DND-41 (cell line): ENCODE measurements around the gene PCDHGA12.

Experiments used
- ATAC-seq: fragments of 200-7000 bp; cut with Tn5 transposase; 3 replicates; pipeline ENCODE4 v1.9.1; 2021; ENCODE audit warnings: low read depth; ENCODE audit not compliant: insufficient read depth
- DNase-seq: peaks from one replicate; pipeline ENCODE4 v3.0.0-alpha.2; 2020
- H2AFZ ChIP-seq: 2 replicates; pipeline ENCODE4 v1.6.0; 2012; ENCODE audit warnings: low read depth, low read length
- H3K27ac ChIP-seq: 2 replicates; pipeline ENCODE4 v1.5.1; 2012; ENCODE audit warnings: low read length, inconsistent platforms
- H3K27me3 ChIP-seq: fragments of 200-600 bp; sonication (generic); 2 replicates; pipeline ENCODE4 v1.6.0; 2012; ENCODE audit warnings: low read length, mild to moderate bottlenecking, inconsistent platforms; ENCODE audit not compliant: insufficient read depth, poor library complexity
- H3K36me3 ChIP-seq: 2 replicates; pipeline ENCODE4 v1.5.1; 2012; ENCODE audit warnings: low read length, inconsistent platforms; ENCODE audit not compliant: insufficient read depth
- H3K4me1 ChIP-seq: 2 replicates; pipeline ENCODE4 v1.5.1; 2012; ENCODE audit warnings: mild to moderate bottlenecking, low read length; ENCODE audit not compliant: insufficient read depth
- H3K4me2 ChIP-seq: 2 replicates; pipeline ENCODE4 v1.6.0; 2012; ENCODE audit warnings: mild to moderate bottlenecking, moderate library complexity, low read length, inconsistent platforms; ENCODE audit not compliant: insufficient read depth
- H3K4me3 ChIP-seq, 2 experiments: fragments of 200-600 bp in 1 of 2; shearing (Covaris generic) in 1 of 2; 2 replicates each; pipeline ENCODE4 v1.5.1; 2012 to 2016; ENCODE audit warnings: inconsistent platforms in 2 of 2, low read length in 2 of 2, mild to moderate bottlenecking in 2 of 2, low read depth in 1 of 2, moderate library complexity in 1 of 2
- H3K79me2 ChIP-seq: 2 replicates; pipeline ENCODE4 v1.6.0; 2012; ENCODE audit warnings: low read length, inconsistent platforms; ENCODE audit not compliant: insufficient read depth
- H3K9ac ChIP-seq: 2 replicates; pipeline ENCODE4 v1.6.0; 2012; ENCODE audit warnings: low read depth, mild to moderate bottlenecking, inconsistent platforms, low read length, moderate library complexity
- H3K9me3 ChIP-seq: 2 replicates; pipeline ENCODE4 v1.5.1; 2012; ENCODE audit warnings: low read length, moderate library complexity, mild to moderate bottlenecking, inconsistent platforms; ENCODE audit not compliant: insufficient read depth, severe bottlenecking
- H4K20me1 ChIP-seq: 2 replicates; pipeline ENCODE4 v1.6.0; 2012; ENCODE audit warnings: low read length; ENCODE audit not compliant: insufficient read depth
- CTCF ChIP-seq: IDR thresholded peaks from 2 replicates; pipeline ENCODE4 v1.5.1; 2012; ENCODE audit warnings: borderline replicate concordance, low read length, moderate library complexity, mild to moderate bottlenecking; ENCODE audit not compliant: poor library complexity, severe bottlenecking; ENCODE audit errors: extremely low read depth
- EZH2 ChIP-seq: IDR thresholded peaks from 3 replicates; pipeline ENCODE4 v1.6.1; 2012; ENCODE audit warnings: borderline replicate concordance, low read depth, mild to moderate bottlenecking, moderate library complexity, low read length, inconsistent platforms; ENCODE audit not compliant: severe bottlenecking

PCDHGA12 gene

GRCh38 chr5:141430332-141431113 is at the start of gene PCDHGA12:
PCDHGA12 (plus strand) TSS chr5:141430507; CDS start chr5:141430760, 253 bp downstream.
- Histone ChIP-seq H3K4me1 (no peaks in the 10 kb centered on the region), H3K9me3 (no peaks in the 10 kb centered on the region), H3K4me3 (no peak within 1 kb of the TSS), H2AFZ (no peak within 1 kb of the TSS), H3K79me2 (no peaks in the 10 kb centered on the region), H3K9ac (no peak within 1 kb of the TSS), H3K27me3 (peaks cover 1% of the 10 kb centered on the region), H4K20me1 (no peaks in the 10 kb centered on the region), H3K36me3 (no peaks in the 10 kb centered on the region), H3K27ac (no peak within 1 kb of the TSS), H3K4me2 (no peak within 1 kb of the TSS)
- ATAC-seq = no peak
- DNase-seq = no peak
- TF ChIP-seq EZH2 = no peak
- TF ChIP-seq CTCF = no peak

- no peaks in the 10 kb centered on the region for H3K27me3 ChIP-seq
- no peaks in the 10 kb centered on the region for H4K20me1 ChIP-seq
- no peak for TF ChIP-seq EZH2
- TF ChIP-seq CTCF = no peak
- no peak for ATAC-seq
- no peaks in the 10 kb centered on the region for H3K9me3 ChIP-seq
- H3K4me3 ChIP-seq = no peak within 1 kb of the TSS
- no peaks in the 10 kb centered on the region for H3K36me3 ChIP-seq
- H3K79me2 ChIP-seq = no peaks in the 10 kb centered on the region
- no peak within 1 kb of the TSS for H3K4me2 ChIP-seq
- H3K9ac ChIP-seq = no peak within 1 kb of the TSS
- H3K4me1 ChIP-seq = no peaks in the 10 kb centered on the region
- DNase-seq = no peak
- H3K27ac ChIP-seq = no peak within 1 kb of the TSS
- H2AFZ ChIP-seq = no peak within 1 kb of the TSS
These were observed 47.6 kb upstream of the PCDHGA12 start, which contains the start of gene PCDHGA7 for GRCh38 chr5:141382469-141383294. PCDHGA7 (plus strand) TSS chr5:141382742; CDS start chr5:141382900, 158 bp downstream.

GRCh38 chr5:141383345-141383744 is 47.0 kb upstream of the PCDHGA12 start:
- Histone ChIP-seq H3K79me2 (no peaks in the 10 kb centered on the region), H3K27ac (no peak overlapping the region), H3K9me3 (no peaks in the 10 kb centered on the region), H4K20me1 (no peaks in the 10 kb centered on the region), H3K9ac (no peak overlapping the region), H3K36me3 (no peaks in the 10 kb centered on the region), H3K27me3 (no peaks in the 10 kb centered on the region), H3K4me1 (no peaks in the 10 kb centered on the region), H3K4me3 (no peak overlapping the region), H3K4me2 (no peak overlapping the region), H2AFZ (no peak overlapping the region)
- no peak for DNase-seq
- TF ChIP-seq CTCF (no peak), EZH2 (no peak)
- ATAC-seq = no peak
